ENCODE data around the gene ZNF397.

DNA sequence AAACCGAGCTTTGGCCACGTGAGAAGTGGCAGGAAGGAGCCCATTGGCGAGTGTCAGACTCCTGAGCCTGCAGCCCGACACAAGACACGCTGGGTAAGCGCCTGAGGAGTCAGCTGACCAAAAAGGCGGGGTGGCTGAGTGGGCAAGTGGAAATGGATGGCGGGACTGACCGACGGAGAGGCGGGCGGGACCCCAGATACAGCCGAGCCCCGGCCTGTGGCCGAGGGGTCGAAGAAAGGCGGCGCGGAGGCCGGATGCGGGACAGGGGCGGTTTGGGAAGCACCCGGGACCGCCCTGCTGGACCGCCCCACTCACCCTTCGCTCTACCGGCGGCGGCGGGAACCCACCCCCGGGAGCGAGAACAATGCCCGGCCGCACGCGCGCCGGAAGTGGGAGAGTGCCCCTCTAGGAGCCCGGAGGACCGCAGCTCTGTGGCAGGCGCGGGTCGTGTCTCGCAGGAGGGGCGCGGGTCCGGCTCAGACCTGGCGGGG, 26.4 kb downstream of the ZNF397 start:
- no peak for TF ChIP-seq TCF4 (CRISPR knock-in tag; IDR thresholded peaks at IDR 0.05; ENCODE audit: borderline replicate concordance)
- TF ChIP-seq, protein P1, sequence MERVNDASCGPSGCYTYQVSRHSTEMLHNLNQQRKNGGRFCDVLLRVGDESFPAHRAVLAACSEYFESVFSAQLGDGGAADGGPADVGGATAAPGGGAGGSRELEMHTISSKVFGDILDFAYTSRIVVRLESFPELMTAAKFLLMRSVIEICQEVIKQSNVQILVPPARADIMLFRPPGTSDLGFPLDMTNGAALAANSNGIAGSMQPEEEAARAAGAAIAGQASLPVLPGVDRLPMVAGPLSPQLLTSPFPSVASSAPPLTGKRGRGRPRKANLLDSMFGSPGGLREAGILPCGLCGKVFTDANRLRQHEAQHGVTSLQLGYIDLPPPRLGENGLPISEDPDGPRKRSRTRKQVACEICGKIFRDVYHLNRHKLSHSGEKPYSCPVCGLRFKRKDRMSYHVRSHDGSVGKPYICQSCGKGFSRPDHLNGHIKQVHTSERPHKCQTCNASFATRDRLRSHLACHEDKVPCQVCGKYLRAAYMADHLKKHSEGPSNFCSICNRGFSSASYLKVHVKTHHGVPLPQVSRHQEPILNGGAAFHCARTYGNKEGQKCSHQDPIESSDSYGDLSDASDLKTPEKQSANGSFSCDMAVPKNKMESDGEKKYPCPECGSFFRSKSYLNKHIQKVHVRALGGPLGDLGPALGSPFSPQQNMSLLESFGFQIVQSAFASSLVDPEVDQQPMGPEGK (CRISPR knock-in tag; IDR thresholded peaks at IDR 0.05; ENCODE audit: borderline replicate concordance): no peak

Data from SK-N-SH treated with all-trans-retinoic acid at 6 μM for 48 hours (cell line).